NCI-H460 (cell line): ENCODE data around the gene GSTM4. TPM values are rescaled to one million over a fixed set of nuclear protein-coding genes. Genes with fewer than 3 reads are reported as not detected.
A peak's percentile ranks its signal among the peaks of the same experiment; 100 is the strongest.
"Not testable (repeated sequence)": the region's sequence is repeated elsewhere in the genome, so short reads cannot be mapped to it uniquely, and the experiment has no call there.

ENCODE experiments used
- DNase-seq: peaks from one replicate; pipeline ENCODE4 v3.0.0-alpha.2; 2016; ENCODE audit warnings: low read depth; ENCODE audit errors: extremely low read depth
- total RNA-seq: library from RNA; depleted of rRNA; stranded (reverse); fragments of >200 nt; shearing (Covaris generic); gene quantifications from 2 replicates; pipeline ENCODE4 v1.2.3, GENCODE V29; 2014

The GSTM4 gene
- total RNA-seq, 1 experiment from 2014 or later, result 25.5 TPM

GRCh38 chr1:109660691-109661026 lies 4.8 kb downstream of the GSTM4 start:
- not testable (repeated sequence) for DNase-seq

DNA sequence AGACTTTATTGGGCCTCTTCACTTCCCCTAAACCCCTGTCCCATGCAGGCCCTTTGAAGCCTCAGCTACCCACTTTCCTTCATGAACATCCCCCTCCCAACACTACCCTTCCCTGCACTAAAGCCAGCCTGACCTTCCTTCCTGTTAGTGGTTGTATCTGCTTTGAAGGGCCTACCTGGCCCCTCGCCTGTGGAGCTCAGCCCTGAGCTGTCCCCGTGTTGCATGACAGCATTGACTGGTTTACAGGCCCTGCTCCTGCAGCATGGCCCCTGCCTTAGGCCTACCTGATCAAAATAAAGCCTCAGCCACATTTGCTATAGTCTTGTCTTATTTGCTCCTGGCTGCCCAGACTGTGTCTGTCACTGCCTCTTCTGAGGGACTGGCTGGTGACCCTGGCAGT lies 5.5 kb downstream of the GSTM4 start:
- DNase-seq, result no peak

DNA sequence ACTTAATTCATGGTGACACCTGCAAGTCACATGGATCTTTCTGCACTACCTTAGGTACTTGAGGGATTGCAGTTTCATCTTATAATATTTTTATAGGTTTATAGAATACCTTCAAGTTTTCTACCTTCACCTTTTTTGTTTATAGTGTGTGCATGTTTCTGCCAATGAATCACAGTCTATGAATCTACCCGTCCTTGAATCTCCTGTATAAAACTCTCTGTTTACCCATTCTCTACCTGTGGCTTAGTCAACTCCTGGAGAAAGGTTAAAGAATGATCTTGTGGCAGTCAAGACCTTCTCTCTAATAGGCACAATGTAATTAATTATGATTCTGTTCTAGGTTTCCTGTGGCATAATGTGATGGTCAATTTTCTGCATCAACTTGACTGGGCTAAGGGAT lies 8.8 kb downstream of the GSTM4 start:
- DNase-seq, result no peak

GRCh38 chr1:109667452-109668122 lies 11.7 kb downstream of the GSTM4 start, which contains the start of gene GSTM2:
TSS of gene GSTM2 (plus strand) at chr1:109668057. CDS start at chr1:109668116, 59 bp downstream.
- DNase-seq, result peak; percentile 65

- no peak for DNase-seq
Observed at GRCh38 chr1:109668123-109668775, 12.3 kb downstream of the GSTM4 start.

DNA sequence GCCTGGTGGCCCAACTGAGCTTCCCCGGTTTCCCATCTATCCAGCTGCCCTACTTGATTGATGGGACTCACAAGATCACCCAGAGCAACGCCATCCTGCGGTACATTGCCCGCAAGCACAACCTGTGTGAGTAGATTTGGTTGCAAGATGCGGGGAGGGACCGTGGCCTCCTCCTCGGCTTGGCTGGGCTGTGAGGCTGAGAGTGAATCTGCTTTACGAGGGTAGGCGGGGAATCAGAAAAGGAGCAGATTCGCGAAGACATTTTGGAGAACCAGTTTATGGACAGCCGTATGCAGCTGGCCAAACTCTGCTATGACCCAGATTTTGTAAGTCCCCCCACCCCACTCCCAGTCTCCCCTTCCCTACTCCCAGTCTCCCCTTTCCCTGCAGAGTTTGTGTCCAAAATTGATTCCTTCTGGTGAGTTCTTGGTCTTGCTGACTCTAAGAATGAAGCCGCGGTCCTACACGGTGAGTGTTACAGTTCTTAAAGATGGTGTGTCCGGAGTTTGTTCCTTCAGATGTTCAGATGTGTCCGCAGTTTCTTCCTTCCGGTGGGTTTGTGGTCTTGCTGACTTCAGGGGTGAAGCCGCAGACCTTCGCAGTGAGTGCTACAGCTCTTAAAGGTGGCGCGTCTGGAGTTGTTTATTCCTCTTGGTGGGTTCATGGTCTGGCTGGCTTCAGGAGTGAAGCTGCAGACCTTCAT lies 13.5 kb downstream of the GSTM4 start:
- no peak for DNase-seq

GRCh38 chr1:109669949-109670302 lies 14.0 kb downstream of the GSTM4 start:
- DNase-seq, result not testable (repeated sequence)

DNA sequence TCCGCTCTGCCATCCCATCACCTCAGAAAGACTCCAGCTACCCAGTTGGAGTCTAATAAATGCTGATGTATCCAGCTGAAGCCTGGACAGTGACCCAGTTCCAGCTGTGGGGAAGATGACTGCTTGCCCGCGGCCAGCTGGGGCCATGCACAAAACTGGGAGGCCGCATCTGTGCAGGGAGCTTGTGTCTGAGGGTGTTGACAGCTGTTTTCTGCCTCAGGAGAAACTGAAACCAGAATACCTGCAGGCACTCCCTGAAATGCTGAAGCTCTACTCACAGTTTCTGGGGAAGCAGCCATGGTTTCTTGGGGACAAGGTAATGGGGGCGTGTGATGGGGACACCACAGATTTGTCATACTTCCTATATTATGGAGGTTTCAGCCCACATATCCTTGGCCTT lies 15.2 kb downstream of the GSTM4 start:
- DNase-seq, result no peak

GRCh38 chr1:109673861-109674260 lies 18.0 kb downstream of the GSTM4 start:
- DNase-seq, result not testable (repeated sequence)

- DNase-seq, result not testable (repeated sequence)
Observed at GRCh38 chr1:109676683-109677381, 20.9 kb downstream of the GSTM4 start.

DNA sequence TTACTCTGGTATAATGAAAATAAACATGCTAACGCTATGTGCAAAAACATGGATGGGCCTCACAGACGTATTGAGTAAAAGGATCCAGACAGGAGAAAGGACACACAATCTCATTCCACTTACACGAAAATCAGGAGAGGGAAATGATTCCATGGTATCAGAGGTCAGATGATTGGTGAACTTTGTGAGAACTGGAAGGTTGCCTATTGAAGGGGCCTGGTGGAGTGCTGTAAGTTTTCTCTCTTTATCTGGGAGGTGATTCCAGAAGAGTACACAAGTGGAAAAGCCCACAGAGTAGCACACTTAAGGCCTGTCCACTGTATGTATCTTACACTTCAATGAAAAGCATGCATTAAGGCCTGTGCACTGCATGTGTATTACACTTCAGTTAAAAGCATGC lies 21.6 kb downstream of the GSTM4 start:
- no peak for DNase-seq

GRCh38 chr1:109678637-109679036 lies 22.7 kb downstream of the GSTM4 start:
- DNase-seq, result not testable (repeated sequence)

- not testable (repeated sequence) for DNase-seq
Observed at GRCh38 chr1:109684777-109685176, 28.9 kb downstream of the GSTM4 start.

DNA sequence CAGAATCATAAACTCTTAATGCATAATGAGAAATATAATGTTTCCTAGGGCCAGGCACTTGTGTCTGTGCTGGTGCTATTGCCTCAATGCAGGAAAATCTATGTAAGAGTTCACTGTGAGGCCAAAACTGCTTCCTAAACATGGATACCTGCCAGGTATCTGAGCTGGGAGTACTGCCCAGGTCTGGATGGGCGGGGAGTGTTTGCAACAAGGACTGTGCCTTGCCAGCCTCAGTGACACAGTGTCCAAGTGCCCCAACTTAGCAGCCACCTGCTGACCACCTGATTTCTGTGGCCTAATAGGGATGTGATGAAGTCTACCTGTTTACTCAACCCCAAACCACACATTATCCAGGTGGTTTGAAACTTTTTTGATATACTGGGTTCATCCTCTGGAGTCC lies 29.5 kb downstream of the GSTM4 start:
- DNase-seq, result not testable (repeated sequence)

DNA sequence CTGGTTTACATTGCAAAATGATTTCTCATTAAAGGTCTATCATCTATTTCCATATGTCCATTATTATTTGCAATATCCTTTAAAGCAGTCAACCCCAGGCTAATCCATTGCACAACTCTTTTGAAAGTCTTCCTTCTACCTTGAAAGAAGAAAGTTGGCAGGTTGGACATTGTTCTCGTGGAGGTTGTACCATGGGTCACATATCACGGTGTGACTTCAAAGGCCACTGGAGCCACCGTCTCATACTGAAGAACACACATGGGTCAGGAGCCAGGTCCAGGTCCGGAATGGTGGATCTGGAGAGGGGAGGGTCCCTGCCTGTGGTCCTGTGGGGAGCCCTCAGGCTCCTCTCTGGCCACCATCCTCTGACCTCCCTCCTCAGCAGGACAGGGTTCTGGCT lies 30.0 kb downstream of the GSTM4 start:
- DNase-seq, result not testable (repeated sequence)

- not testable (repeated sequence) for DNase-seq
Observed at GRCh38 chr1:109687109-109687508, 31.2 kb downstream of the GSTM4 start.

GRCh38 chr1:109687641-109688499 lies 32.0 kb downstream of the GSTM4 start, which contains the start of gene GSTM1:
TSS of gene GSTM1 (plus strand) at chr1:109687817. CDS start at chr1:109687874, 57 bp downstream.
- DNase-seq, result peak; percentile 71

DNA sequence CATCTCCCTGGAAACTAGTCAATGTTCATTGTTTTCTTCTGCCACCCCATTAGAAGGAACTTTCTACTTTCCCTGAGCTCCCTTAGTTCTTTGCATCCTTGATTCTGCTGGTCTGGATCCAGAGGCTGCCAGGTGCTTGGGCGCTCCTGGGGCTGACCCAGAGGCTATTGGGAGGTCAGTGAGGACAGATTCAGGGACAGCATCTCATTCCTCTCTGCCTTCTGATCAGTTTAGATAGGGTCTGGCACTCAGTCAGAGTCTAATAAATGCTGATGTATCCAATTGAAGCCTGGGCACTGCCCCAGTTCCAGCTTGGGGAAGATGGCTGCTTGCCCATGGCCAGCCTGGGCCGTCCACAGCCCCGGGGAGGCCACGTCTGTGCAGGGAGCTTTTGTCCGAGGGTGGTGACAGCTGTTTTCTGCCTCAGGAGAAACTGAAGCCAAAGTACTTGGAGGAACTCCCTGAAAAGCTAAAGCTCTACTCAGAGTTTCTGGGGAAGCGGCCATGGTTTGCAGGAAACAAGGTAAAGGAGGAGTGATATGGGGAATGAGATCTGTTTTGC lies 34.0 kb downstream of the GSTM4 start:
- DNase-seq, result no peak

GRCh38 chr1:109691759-109692158 lies 35.9 kb downstream of the GSTM4 start:
- DNase-seq, result no peak

- DNase-seq, result not testable (repeated sequence)
Observed at GRCh38 chr1:109694400-109694799, 38.5 kb downstream of the GSTM4 start.
